ENCODE results near the gene PLCL1. TPM values are rescaled to one million over a fixed set of nuclear protein-coding genes. Genes with fewer than 3 reads are reported as not detected.

The PLCL1 gene
- total and polyA plus RNA-seq, 12 donors = 17.3 to 131 (median 102) TPM

- no peaks in the 10 kb centered on the region for H3K36me3 ChIP-seq
- H3K4me1 ChIP-seq = peaks cover 0 to 11% (median 0%) of the 10 kb centered on the region in 9 donors
- no peaks in the 10 kb centered on the region for H3K9me3 ChIP-seq
- H3K4me3 ChIP-seq = no peak overlapping the region
- intact Hi-C loops (cut with DNase I) = no loop called here
- ATAC-seq (no peak), DNase-seq (no peak)
- no peak overlapping the region for H3K27ac ChIP-seq
- no peak for TF ChIP-seq CTCF (IDR thresholded peaks at IDR 0.05)
- no peaks in the 10 kb centered on the region for H3K27me3 ChIP-seq
- 46 to 53% methylated on average over 2 of the region's 2 CpGs for WGBS, 2 donors
Measured at GRCh38 chr2:198073253-198073652, 268.9 kb downstream of the PLCL1 start.

GRCh38 chr2:198077477-198077876 is 273.1 kb downstream of the PLCL1 start:
- DNase-seq (no peak), ATAC-seq (no peak)
- 85 to 100% methylated on average over 1 of the region's 1 CpG for WGBS, 2 donors
- Histone ChIP-seq H3K4me1 (peaks cover 0 to 12% (median 3%) of the 10 kb centered on the region in 9 donors), H3K27me3 (no peaks in the 10 kb centered on the region), H3K4me3 (no peak overlapping the region), H3K27ac (no peak overlapping the region), H3K36me3 (no peaks in the 10 kb centered on the region), H3K9me3 (no peaks in the 10 kb centered on the region)
- no peak for TF ChIP-seq CTCF (IDR thresholded peaks at IDR 0.05)
- intact Hi-C loops (cut with DNase I) = no loop called here

GRCh38 chr2:198080879-198081765 is 276.7 kb downstream of the PLCL1 start:
- no peak for TF ChIP-seq CTCF (IDR thresholded peaks at IDR 0.05)
- no peaks in the 10 kb centered on the region for H3K9me3 ChIP-seq
- ATAC-seq (no peak), DNase-seq (no peak)
- WGBS, 2 donors = 95 to 97% methylated on average over 2 of the region's 2 CpGs
- intact Hi-C loops (cut with DNase I) = no loop called here
- no peak overlapping the region for H3K27ac ChIP-seq
- H3K27me3 ChIP-seq = no peaks in the 10 kb centered on the region
- peaks cover 0 to 14% (median 2%) of the 10 kb centered on the region in 9 donors for H3K36me3 ChIP-seq
- no peak overlapping the region for H3K4me3 ChIP-seq
- H3K4me1 ChIP-seq = peaks cover 0 to 12% (median 0%) of the 10 kb centered on the region in 9 donors

- no peak overlapping the region for H3K4me3 ChIP-seq
- intact Hi-C loops (cut with DNase I) = loop anchor here in 1 of 10 donors (2.0 kb wide), 1 partner anchor 41 kb away; no protein-coding TSS in a partner anchor
- H3K27ac ChIP-seq = no peak overlapping the region
- no peak for TF ChIP-seq CTCF (IDR thresholded peaks at IDR 0.05)
- no peak for DNase-seq
- H3K9me3 ChIP-seq = no peaks in the 10 kb centered on the region
- peaks cover 0 to 12% (median 0%) of the 10 kb centered on the region in 9 donors for H3K4me1 ChIP-seq
- H3K36me3 ChIP-seq = peaks cover 0 to 22% (median 2%) of the 10 kb centered on the region in 9 donors
- H3K27me3 ChIP-seq = no peaks in the 10 kb centered on the region
- ATAC-seq = no peak
- 95 to 98% methylated on average over 6 of the region's 6 CpGs for WGBS, 2 donors
Measured at GRCh38 chr2:198084156-198084555, 279.8 kb downstream of the PLCL1 start.
